ENCODE results near the gene LZTS2.

Gene LZTS2

DNA sequence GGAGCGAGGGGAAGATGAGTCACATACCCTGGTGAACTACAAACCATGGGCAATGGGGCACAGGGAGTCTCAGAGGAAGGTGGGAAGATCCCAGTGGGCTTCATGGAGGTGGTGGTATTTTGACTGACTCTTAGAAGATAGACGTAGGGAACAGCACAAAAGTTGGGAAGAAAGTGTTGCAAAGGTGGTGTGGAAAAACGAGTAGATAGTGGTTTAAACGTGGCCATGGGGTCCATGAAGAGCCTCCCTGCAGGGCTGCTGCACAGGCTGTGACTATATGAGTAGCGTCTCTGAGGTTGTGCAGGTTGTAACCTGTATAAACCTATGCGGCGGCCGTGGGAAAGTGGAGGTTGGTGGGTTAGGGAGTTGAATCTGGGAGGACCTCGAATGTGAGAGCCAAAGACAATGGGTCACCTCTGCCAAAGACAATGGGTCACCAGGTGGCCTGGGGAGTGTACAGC lies 13.8 kb downstream of the LZTS2 start:
- TF ChIP-seq, protein P1, sequence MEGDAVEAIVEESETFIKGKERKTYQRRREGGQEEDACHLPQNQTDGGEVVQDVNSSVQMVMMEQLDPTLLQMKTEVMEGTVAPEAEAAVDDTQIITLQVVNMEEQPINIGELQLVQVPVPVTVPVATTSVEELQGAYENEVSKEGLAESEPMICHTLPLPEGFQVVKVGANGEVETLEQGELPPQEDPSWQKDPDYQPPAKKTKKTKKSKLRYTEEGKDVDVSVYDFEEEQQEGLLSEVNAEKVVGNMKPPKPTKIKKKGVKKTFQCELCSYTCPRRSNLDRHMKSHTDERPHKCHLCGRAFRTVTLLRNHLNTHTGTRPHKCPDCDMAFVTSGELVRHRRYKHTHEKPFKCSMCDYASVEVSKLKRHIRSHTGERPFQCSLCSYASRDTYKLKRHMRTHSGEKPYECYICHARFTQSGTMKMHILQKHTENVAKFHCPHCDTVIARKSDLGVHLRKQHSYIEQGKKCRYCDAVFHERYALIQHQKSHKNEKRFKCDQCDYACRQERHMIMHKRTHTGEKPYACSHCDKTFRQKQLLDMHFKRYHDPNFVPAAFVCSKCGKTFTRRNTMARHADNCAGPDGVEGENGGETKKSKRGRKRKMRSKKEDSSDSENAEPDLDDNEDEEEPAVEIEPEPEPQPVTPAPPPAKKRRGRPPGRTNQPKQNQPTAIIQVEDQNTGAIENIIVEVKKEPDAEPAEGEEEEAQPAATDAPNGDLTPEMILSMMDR (IDR thresholded peaks at IDR 0.05; ENCODE audit: low read depth, low read length, missing control alignments) = no peak
- no peaks in the 10 kb centered on the region for H3K36me3 ChIP-seq (replicated peaks)
- in situ Hi-C loops (cut with HindIII; ENCODE audit: low pct_ligation_motif_present, low sequenced_read_pairs) = no loop called here
- peak overlapping the region; percentile 3 for H3K27ac ChIP-seq
- no peak overlapping the region for H3K4me3 ChIP-seq (ENCODE audit: low read depth, low read length)
- H3K27me3 ChIP-seq (replicated peaks) = no peaks in the 10 kb centered on the region
- DNase-seq = no peak

- Histone ChIP-seq H3K27me3 (replicated peaks) (no peaks in the 10 kb centered on the region), H3K36me3 (replicated peaks) (no peaks in the 10 kb centered on the region), H3K27ac (no peak overlapping the region), H3K4me3 (ENCODE audit: low read depth, low read length) (no peak overlapping the region)
- in situ Hi-C loops (cut with HindIII; ENCODE audit: low pct_ligation_motif_present, low sequenced_read_pairs) = no loop called here
- TF ChIP-seq, protein P1 (IDR thresholded peaks at IDR 0.05; ENCODE audit: low read depth, low read length, missing control alignments) = peak; percentile 97
- peak; percentile 69 for DNase-seq
Observed at GRCh38 chr10:101014230-101014884, 14.7 kb downstream of the LZTS2 start.

GRCh38 chr10:101014966-101015581 lies 15.5 kb downstream of the LZTS2 start:
- Histone ChIP-seq H3K27ac (peak overlapping the region; percentile 27), H3K27me3 (replicated peaks) (no peaks in the 10 kb centered on the region), H3K4me3 (ENCODE audit: low read depth, low read length) (no peak overlapping the region), H3K36me3 (replicated peaks) (no peaks in the 10 kb centered on the region)
- TF ChIP-seq, protein P1 (IDR thresholded peaks at IDR 0.05; ENCODE audit: low read depth, low read length, missing control alignments) = no peak
- in situ Hi-C loops (cut with HindIII; ENCODE audit: low pct_ligation_motif_present, low sequenced_read_pairs) = no loop called here
- peak; percentile 94 for DNase-seq

DNA sequence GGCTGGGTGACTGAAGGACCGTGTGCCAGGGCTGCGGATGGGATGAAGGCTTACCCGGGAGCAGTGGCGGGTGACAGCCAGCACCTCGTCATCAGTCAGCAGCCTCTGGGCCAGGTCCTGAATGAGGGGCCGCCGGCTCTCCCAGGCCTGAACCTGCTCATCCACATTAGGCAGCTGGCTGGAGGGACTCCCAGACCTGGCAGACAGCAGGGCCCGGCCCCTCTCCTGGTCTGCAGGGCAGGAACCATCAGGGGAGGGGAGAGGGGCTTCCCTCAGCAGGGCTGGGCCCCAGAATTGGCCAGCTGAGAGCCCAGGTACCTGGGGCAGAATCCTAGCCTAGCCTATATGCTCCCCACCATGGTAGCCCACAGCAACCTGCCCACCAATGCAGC lies 16.0 kb downstream of the LZTS2 start:
- no peak overlapping the region for H3K4me3 ChIP-seq (ENCODE audit: low read depth, low read length)
- H3K36me3 ChIP-seq (replicated peaks) = no peaks in the 10 kb centered on the region
- TF ChIP-seq, protein P1 (IDR thresholded peaks at IDR 0.05; ENCODE audit: low read depth, low read length, missing control alignments) = no peak
- no peak for DNase-seq
- no peaks in the 10 kb centered on the region for H3K27me3 ChIP-seq (replicated peaks)
- H3K27ac ChIP-seq = peak overlapping the region; percentile 15
- in situ Hi-C loops (cut with HindIII; ENCODE audit: low pct_ligation_motif_present, low sequenced_read_pairs) = no loop called here

- H3K27me3 ChIP-seq (replicated peaks) = no peaks in the 10 kb centered on the region
- TF ChIP-seq, protein P1 (IDR thresholded peaks at IDR 0.05; ENCODE audit: low read depth, low read length, missing control alignments) = no peak
- H3K4me3 ChIP-seq (ENCODE audit: low read depth, low read length) = no peak overlapping the region
- no peak for DNase-seq
- in situ Hi-C loops (cut with HindIII; ENCODE audit: low pct_ligation_motif_present, low sequenced_read_pairs) = no loop called here
- no peaks in the 10 kb centered on the region for H3K36me3 ChIP-seq (replicated peaks)
- H3K27ac ChIP-seq = no peak overlapping the region
Observed at GRCh38 chr10:101016814-101017213, 17.2 kb downstream of the LZTS2 start.
